ENCODE results near the gene ORMDL3.

The ORMDL3 gene

DNA sequence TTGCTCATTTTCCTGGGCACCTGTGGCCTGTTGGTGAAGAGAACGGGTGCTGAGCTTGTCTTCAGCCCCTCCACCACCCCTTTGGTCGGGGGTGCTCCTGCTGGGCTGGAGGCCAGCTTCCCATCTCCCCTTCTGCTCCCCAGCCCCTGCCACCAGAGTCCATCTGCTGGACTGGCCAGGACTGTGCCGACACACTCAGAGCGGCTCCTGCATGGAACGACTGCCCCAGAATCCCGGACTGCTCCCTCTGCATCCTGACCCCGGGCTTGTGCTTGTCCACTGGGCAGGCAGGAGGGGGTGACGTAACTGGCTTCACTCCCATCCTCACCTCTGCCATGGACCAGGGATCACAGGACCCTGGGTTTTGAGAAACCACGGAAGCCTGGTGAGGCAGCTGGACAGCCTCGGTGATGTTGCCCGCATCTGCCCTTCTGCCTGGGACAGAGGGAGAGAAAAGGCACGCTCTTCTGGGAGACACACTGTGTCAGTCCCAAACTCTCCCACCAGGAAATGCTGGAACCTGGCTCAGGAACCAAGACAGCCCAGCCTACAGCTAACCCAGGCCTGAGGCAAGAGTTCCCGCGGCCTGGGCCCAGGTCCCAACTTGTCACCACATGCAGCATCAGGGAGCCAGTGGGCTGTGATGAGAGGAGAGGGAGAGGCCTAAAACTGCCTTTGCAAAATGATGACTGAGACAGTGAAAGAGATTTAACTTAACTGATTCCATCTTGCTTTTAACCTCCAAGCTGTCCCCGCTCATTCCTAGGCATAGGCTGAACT lies 19.3 kb upstream of the ORMDL3 start:
- no peak overlapping the region for H3K27ac ChIP-seq
- TF ChIP-seq, protein P1, sequence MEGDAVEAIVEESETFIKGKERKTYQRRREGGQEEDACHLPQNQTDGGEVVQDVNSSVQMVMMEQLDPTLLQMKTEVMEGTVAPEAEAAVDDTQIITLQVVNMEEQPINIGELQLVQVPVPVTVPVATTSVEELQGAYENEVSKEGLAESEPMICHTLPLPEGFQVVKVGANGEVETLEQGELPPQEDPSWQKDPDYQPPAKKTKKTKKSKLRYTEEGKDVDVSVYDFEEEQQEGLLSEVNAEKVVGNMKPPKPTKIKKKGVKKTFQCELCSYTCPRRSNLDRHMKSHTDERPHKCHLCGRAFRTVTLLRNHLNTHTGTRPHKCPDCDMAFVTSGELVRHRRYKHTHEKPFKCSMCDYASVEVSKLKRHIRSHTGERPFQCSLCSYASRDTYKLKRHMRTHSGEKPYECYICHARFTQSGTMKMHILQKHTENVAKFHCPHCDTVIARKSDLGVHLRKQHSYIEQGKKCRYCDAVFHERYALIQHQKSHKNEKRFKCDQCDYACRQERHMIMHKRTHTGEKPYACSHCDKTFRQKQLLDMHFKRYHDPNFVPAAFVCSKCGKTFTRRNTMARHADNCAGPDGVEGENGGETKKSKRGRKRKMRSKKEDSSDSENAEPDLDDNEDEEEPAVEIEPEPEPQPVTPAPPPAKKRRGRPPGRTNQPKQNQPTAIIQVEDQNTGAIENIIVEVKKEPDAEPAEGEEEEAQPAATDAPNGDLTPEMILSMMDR (conservative IDR thresholded peaks at IDR 0.05): no peak

DNA sequence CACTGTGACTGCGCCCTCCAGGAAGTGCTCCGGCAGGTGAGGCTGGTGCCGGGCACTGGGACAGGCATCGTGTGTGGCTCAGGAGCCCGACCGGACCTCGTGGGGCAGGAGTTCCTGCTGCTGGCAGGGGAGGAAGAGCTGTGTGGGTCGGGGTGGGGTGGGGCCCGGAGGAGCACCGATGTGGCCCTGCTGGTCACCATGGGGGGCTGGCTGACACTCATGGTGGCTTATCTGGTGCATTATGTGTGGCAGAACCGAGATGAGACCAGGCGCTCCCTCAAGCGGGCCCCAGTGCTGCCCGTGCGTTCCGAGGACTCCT lies 17.0 kb upstream of the ORMDL3 start:
- no peak overlapping the region for H3K27ac ChIP-seq

DNA sequence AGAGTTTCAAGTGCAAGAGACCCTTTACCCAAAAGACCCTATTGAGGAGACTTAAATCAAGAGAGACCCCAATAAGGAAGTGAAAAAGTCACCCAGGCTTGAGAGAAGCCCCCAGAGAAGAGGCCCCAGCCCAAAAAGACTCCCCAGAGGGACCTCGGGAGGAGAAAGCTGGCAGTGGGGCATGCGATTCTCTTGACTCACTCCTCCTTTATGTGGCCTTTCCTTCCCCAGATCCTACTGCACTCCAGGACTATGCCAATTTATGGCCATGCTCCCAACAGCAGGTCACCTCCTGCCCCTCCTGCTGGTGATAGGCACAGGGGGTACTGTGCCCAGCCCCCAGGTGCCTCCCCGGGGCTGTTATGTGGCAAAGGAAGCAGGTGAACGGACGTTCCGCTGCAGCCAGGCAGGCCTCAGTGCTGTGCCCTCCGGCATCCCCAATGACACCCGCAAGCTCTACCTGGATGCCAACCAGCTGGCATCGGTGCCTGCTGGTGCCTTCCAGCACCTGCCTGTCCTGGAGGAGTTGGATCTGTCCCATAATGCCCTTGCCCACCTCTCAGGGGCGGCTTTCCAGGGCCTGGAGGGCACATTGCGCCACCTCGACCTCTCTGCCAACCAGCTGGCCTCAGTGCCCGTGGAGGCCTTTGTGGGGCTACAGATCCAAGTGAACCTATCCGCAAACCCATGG lies 16.4 kb upstream of the ORMDL3 start:
- TF ChIP-seq, protein P1 (conservative IDR thresholded peaks at IDR 0.05): no peak
- H3K27ac ChIP-seq: no peak overlapping the region

More for the DNA sequence above, 17.0 kb upstream of the ORMDL3 start:
- TF ChIP-seq, protein P1 (conservative IDR thresholded peaks at IDR 0.05): no peak

DNA sequence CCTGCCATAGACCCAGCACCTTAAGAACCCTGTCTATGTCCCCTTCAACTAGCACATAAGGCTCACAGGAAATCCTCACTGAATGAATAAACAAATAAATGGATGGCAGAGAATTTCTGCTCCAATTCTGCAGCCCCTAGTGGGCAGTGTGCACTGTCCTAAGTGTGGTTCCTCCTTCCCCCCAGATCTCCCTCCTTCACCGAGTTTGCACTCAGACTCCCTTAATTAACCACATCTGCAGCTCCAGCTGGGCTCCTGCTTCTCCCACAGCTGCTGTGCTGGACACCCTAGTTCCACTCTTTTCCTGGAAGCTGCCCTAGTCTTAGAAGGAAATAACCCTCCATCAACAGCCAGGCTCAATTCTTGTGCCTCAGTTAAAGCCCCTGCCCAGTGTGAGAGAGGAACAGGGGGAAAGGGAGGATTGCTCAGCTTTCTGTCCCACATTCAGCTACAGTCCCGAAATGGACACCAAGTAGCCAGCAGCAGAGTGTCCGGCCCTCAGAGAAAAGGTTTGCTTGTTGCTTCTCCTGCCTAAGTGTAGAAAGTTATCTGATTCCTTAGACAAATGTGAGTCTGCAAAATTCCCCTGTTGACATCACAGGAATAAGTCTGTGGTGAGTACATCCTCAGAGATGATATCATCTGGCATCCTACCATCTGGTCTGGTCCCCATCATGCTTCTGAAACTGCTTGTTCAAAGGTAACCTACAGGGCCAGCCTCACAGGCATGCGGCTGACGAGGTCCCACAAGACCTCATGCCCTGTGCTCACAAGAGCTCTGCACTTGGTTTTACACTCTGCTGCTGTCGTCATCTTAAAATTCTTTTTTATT lies 12.4 kb upstream of the ORMDL3 start:
- H3K27ac ChIP-seq: peak overlapping the region; percentile 35
- TF ChIP-seq, protein P1 (conservative IDR thresholded peaks at IDR 0.05): peak; percentile 74

DNA sequence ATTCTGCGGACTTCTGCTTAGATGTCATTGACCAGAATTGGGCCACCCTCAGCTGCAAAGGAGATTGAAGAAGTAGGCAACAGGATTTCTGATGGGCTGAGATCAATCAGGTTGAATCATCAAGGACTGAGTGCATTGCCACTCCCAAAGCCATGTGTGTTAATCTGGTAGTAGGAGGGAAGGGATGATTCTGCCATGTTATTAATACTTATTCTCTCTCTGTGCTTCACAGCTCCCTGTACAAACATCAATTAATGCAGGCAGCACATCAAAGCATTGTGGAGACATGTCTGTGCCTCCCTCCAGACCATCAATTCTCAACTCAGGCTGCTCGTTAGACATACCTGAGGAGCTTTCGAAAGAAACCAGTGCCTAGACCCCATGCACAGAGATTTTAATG lies 11.7 kb upstream of the ORMDL3 start:
- H3K27ac ChIP-seq: peak overlapping the region; percentile 35
- TF ChIP-seq, protein P1 (conservative IDR thresholded peaks at IDR 0.05): no peak

DNA sequence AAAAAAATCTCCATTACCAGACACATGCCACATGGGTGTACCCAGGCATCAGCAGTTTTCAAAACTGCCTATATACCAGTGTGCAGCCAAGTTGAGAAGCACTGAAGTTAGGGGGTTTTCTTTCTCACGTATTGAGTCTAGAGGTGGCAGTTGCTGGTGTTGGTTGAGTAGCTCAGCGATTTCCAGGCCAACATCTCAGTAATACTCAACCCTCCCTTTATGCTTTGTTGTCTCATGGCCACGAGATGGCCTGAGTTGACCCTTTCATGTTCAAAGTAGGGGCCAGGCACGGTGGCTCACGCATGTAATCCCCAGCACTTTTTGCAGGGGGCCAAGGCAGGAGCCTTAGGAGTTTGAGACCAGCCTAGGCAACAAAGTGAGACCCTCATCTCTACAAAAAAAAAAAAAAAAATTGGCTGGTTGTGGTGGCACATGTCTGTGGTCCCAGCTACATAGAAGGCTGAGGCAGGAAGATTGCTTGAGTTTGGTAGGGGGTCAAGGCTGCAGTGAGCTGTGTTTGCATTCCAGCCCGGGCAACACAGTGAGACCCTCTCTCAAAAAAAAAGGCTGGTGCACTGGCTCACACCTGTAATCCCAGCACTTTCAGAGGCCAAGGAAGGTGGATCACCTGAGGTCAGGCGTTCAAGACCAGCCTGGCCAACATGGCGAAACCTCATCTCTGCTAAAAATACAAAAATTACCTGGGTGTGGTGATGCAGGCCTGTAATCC lies 10.9 kb upstream of the ORMDL3 start:
- TF ChIP-seq, protein P1 (conservative IDR thresholded peaks at IDR 0.05): no peak
- no peak overlapping the region for H3K27ac ChIP-seq

Measured in VCaP (cell line).